ENCODE data around the gene RPA1.
"Not testable (repeated sequence)": the region's sequence is repeated elsewhere in the genome, so short reads cannot be mapped to it uniquely, and the experiment has no call there.

The RPA1 gene

DNA sequence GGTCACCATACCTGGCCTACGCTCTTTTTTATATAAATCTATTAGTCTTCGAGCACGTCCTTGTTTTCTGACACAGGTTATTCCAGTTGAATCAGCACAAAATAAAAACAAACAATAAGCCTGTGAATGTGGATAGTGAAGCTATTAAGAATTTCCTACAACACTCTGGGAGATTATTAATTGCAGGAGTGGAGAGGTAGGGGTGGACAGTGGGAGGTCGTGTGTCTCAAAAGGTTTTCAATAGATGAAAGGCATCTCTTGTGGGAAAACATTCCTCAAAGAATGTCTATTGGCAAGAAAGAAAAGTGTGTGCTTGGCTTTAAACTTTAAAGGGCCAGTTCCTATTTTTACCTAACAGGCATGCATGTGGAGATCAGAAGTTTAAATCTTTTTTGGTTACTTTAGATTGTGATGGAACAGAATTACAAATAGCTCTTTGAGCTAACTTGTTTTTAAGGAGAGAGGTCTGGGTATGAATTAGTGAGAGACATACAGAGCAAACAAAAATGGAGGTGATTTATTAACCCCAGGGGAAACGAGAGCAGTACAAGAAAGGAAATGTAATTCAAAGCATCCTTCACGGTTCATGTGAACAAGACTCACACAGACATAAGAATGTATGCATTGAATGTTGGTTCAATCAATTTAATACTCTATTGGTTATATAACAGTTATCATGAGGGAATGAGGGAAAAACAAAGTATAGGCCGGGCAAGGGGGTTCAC lies 9.1 kb upstream of the RPA1 start:
- DNase-seq = no peak

DNA sequence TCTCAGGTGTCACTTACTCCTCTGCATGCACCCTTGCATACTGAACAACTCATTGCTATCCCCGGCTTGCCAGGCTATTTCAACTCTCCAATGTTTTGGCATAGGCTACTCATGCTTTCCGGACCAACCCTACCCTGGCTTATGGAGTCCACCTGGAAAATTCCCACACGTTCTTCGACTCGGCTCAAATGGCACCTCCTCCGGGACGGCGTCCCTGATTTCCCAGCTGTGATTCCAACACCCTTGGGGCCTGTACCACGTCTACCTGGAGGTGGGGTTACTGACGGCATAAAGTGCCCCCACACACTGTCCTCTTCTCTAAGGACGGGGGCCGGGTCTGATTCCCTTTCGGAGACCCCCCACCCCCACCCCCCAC lies 601 bp upstream of the RPA1 start:
- no peak for DNase-seq

DNA sequence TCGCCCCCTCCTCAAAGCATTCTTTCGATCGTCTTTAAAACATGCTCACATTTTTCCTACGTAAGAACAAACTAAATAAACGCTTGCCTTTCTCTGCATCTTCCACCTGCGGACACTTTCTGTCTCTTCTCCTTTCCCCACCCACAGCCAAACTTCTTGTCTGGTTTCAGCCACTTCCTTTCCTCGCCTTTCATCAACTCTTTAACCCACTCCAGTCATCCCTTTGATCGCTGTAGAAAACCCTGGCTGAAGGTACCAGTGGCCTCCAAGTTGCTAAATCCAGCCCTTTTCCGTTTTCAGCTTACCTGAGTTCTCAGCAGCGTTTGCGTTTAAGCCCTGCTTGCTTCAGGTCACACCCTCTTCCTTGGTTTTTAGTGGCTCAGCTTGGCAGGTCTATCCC lies 483 bp downstream of the RPA1 start:
- DNase-seq = no peak

DNA sequence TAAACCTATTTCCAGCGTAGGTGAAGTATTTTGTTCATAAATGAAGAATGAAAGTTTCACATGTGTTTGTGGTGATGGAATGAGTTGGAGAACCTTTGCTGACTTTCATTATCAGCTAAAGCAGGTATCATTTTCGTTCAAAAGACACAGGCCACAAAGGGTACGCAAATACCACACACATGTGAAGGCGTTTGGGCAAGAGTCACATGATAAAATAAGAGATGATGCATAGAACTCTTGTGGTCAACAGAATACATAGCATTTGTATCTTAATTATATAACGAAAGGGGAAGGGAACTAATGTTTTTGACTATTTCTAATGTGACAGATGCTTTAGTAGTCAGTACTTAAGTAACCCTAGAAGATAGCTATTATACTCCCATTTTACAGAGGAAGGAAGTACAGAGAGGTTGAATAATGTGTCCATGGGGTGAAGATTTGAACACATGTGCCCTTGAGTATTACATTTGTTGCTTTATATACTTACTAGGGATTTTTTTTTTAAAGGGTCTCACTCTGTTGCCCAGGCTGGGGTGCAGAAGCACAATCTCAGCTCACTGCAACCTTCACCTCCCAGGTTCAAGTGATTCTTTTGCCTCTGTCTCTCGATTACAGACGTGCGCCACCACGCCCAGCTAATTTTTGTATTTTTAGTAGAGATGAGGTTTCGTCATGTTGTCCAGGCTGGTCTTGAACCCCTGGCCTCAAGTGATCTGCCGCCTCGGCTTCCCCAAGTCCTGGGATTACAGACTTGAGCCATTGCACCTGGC lies 4.8 kb downstream of the RPA1 start:
- DNase-seq = no peak

DNA sequence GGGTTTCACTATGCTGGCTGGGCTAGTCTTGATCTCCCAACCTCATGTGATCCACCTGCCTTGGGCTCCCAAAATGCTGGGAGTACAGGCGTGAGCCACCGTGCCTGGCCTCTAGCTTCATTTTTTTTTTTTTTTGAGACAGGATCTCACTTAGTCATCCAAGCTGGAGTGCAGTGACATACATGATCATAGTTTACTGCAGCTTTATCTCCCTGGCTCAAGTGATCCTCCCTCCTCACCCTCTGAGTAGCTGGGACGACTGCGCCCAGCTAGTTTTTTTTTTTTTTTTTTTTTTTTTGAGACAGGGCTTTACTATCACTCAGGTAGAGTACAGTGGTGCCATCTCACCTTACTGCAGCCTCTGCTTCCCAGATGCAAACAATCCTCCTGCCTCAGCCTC lies 9.7 kb downstream of the RPA1 start:
- DNase-seq = no peak

DNA sequence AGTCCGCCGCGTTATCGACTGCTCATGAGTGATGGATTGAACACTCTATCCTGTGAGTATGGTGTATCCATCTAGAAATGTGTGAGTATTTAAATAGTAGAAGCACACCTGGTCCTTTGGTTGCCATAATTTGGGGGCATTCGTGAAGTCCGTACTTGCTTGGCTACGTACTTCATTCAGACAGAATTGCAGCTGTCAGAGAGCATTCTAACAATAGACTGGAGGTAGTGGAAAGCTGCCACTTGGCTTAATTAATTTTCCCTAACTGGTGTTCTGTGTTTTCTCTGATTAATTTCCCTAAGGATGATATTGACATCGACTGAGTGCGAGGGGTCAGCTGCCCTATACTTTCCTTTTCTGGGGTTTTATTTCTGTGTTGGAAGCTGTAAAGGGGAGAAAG lies 14.1 kb downstream of the RPA1 start:
- DNase-seq = no peak

DNA sequence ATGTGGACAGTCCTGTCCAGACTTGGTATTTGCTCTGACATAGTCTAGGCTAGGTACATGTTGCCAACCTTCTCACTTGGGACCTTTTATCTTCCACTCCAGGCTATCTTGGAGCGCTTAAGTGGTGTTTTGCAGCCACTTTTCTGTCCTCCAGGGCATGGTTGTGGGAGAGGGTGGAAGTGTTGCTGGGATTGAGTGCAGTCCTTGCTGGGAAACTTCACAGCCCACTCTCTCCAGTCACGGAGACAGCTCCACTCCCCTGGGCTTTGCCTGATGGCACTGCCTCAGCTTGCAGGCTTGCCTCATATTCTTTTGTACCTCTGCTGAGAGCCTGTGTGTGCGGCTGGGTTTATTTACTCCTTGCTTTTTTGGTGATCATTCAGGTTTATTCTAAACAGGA lies 17.4 kb downstream of the RPA1 start:
- no peak for DNase-seq

DNA sequence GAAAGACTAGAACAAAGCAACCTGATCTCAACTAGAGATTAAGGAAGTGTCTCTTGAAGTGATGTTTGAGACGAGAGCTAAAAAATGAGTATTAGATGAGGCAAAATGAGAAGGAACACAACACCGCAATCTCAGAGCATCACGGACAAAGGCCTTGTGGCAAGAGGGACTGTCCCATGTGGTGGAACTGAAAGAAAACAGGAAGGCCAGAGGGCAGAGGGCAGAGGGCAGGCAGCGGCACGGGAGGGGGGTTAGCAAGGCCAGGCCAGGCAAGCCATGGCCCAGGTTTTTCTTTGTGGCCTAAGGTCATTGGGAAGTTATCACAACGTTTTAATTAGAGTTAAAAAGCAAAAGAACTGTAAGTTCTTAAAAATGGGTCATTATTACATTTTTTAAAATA lies 22.5 kb downstream of the RPA1 start:
- DNase-seq = no peak

DNA sequence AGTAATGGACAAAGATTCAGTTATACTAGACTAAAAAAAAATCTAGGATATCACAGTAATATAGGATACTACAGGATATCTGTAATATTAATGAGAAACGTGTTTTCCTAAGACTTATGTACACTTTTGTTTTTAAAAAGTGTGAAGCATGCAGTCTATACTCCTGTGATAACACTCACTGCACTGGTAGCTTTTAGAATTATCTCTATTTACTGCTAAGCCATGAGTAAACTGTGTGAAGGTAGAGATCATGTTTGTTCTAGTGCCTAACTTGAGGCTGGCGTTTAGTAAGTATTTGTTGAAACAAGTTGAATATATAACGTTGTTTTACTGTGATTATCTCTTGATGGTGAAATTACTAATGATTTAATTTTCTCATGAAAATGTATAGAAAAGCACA lies 23.9 kb downstream of the RPA1 start:
- no peak for DNase-seq

DNA sequence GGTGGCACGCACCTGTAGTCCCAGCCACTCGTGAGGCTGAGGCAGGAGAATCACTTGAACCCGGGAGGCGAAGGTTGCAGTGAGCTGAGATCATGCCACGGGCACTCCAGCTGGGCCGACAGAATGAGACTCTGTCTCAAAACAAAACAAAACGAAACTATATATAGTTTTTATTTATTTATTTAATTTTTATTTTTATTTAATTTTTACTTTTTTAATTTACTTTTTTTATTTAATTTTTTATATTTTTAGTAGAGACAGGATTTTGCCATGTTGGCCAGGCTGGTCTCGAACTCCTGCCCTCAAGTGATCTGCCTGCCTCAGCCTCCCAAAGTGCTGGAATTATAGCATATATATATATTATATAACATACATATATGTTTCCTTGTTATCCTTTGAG lies 26.7 kb downstream of the RPA1 start:
- DNase-seq = not testable (repeated sequence)

DNA sequence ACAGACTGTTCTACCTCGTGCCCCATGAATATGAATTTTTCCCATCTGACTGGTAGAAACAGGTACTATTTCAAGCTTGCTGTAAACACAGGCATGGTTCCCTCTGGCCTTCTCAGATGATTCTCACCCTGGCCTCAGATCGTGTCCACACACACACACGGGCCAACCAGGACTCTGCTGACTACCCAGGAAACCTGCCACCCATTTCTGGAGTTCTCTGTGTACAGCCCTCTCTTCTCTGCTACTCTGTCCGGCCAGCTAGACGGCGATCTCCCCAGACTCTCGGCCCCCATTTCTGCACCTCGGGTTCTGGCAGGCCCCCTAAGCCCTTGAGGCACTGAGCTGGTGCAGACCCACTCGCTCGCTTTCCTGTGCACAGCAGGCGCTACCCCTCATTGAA lies 31.2 kb downstream of the RPA1 start:
- DNase-seq = no peak

DNA sequence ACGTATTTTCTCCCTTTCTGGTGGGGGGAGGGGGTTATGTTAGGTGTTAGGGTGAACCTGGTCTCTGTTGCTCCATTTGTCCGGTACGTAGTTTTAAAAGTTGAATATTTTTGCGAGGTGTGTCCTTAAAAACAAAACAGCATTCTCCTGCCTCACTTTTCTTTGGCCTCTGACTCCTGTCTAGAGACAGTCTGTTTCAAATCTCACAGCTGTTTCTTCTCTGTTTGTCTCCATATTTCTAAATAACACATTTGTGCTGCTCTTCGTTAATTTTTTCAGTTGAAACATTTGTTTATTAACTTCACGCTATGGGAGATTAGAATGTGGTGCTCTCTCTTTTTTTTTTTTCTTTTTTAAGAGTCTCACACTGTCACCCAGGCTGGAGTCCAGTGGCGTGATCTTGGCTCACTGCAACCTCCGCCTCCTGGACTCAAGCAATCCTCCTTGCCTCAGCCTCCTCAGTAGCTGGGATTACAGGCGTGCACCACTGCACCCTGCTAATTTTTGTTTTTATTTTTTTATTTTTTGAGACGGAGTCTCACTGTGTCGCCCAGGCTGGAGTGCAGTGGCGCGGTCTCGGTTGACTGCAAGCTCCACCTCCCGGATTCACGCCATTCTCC lies 31.7 kb downstream of the RPA1 start:
- DNase-seq = no peak

DNA sequence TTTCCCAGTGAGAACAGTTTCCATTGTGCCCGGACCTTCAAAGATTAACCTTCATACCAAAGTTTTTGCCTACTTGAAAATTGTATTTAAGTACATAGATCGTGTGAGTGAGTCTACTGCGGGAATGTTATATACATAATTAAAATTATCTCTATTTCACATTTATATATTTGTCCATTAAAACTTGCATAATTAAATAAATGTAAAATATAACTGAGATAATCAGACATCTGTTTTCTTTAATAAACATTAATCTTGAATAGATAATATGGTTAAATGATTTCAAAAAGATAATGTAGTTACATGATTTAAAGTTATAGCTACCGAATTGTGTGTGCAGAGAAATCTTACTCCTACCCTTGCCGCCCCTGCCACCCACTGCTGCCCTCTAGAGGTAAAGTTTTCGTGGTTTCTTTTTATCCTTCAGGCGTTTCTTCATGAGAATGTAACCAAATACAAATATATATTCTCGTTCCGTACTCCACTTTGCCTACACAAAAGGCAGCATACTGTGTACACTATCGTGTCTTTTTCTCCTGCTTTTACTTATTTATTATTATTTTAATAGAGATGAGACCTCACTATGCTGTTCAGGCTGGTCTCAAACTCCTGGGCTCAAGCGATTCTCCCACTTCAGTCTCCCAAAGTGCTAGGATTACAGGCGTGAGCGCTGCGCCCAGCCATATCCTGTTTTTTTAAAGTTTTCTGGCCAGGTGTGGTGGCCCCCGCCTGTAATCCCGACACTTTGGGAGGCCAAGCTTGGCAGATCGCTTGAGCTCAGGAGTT lies 35.6 kb downstream of the RPA1 start:
- DNase-seq = peak in 2 of 4 experiments; percentile 1 to 12

DNA sequence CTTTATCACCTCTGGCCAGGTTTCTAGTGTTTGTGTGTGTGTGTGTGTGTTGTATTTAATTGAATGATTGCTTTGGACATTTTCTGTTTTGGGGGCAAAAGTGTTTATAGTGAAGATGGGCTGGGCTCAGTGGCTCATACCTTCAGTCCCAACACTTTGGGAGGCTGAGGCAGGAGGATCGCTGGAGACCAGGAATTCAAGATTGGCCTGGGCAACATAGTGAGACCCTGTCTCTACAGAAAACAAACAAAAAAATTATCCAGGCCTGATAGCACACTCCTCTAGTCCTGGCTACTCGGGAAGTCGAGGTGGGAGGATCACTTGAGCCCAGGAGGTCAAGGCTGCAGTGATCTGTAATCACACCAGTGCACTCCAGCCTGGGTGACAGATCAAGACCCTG lies 37.5 kb downstream of the RPA1 start:
- DNase-seq = no peak

DNA sequence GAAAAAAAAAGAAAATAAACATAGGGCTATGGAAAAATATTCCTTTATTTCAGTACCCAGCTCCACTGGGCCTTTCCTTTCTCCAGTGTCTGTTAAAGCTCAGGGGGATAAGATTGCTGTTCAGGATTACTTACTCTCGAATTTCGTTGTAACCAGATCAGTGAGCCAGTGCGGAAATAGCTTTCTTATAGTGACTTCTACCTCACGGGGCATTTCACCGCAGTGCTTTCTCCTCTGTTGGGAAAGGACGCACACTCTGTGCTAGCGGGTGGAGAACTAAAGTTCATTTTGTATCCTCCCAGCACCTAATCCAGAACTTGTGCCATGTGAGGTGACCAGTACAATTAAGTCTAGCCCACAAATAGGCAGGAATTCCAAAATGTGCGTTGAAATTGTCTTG lies 38.3 kb downstream of the RPA1 start:
- DNase-seq = no peak

DNA sequence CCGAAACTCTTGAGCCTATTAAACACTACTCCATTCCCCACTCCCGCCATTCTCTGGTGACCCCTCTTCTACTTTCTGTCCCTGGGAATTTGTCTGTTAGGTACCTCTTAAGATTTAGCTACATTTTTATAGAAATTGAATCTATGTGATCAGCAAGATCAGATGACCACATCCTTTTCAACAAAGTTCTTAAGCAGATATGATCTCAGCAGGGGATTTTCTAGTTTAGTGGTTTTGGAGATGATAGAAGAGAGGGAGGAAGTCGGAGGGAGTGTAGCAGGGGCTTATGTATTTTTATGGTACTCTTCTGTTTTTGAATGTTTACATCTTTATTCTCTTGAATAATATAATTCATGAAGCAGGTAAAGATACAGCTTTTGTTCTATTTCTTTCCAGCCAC lies 40.8 kb downstream of the RPA1 start:
- DNase-seq = no peak

DNA sequence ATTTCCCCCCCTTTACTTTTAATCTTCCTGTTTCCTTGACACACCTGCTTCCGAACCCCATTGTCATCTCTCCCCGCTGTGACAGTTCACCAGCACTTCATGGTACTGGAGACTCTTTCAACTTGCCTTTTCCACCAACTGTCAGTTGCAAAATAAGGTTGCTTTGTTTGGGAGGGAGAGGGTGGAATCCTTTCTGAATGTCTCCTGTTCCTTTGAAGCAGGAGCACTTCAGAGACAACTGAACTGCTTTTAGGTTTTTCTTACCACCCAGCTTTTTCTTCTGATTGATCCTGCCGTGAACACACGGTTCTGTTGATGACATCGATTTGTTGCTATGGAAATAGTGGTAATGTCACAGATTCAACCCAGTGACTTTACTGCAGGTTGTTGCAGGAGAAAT lies 42.0 kb downstream of the RPA1 start:
- no peak for DNase-seq

DNA sequence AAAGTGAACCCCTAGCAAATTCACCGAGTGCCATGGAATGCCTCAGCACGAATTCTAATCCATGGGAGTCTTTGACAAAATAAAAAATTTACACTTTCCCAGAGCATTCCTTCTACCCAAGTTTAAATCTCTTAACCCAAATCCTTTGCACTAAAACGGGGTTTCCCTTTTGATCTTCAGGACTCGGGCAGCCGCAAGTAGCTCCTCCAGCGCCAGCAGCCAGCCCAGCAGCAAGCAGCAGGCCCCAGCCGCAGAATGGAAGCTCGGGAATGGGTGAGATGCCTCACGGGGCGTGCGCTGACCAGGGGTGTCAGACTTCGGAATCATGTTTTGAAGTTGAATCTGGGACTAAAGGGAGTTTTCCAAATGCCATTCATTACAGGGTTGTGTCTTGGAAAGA lies 42.4 kb downstream of the RPA1 start:
- no peak for DNase-seq

DNA sequence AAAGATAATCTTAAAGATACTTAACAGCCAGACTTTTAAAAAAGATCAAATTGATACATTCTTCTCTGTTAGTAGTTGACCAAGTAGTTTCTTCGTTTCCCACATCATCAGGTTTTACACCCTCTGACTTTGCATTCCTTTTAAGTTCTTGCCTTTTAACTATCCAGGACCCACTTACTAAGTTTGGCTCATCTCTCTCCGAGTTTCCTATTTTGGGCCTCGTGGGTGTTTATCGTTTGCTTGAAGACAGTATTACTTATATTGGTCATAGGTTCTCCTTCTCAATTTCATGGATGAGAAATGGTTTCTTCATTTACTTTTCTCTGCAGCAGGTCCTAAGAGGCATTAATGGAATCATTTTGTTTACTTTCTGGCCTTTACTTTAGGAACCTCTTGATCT lies 43.2 kb downstream of the RPA1 start:
- DNase-seq = no peak

DNA sequence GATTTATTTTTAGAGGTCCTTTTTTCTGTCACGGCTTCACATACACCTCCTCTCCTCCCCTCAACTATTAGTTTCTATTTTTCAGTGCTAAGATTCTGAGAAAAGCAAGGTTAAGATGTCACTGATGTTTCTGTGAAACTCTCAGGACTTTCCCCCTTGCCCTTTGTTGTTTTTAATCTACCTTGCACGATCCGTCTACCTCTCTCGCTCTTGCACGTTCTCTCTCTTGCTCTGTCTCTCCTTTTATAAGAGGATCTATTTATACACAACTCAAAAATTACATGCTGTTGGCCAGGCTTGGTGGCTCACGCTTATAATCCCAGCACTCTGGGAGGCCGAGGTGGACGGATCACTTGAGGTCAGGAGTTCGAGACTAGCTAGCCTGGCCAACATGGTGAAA lies 43.6 kb downstream of the RPA1 start:
- DNase-seq = no peak

DNA sequence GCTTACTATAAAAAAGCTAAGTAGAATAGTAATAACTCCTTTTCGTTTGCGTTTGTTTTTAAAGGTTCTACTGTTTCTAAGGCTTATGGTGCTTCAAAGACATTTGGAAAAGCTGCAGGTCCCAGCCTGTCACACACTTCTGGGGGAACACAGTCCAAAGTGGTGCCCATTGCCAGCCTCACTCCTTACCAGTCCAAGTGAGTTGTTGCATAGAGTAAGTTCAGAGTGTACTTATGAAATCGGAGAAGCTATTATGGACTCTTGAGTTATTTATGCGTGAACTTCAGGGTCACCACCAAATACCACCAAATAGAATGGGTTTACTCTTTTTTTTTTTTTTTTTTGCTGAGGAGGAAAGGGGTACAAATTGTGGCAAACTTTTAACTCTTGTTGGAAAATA lies 45.8 kb downstream of the RPA1 start:
- DNase-seq = no peak

DNA sequence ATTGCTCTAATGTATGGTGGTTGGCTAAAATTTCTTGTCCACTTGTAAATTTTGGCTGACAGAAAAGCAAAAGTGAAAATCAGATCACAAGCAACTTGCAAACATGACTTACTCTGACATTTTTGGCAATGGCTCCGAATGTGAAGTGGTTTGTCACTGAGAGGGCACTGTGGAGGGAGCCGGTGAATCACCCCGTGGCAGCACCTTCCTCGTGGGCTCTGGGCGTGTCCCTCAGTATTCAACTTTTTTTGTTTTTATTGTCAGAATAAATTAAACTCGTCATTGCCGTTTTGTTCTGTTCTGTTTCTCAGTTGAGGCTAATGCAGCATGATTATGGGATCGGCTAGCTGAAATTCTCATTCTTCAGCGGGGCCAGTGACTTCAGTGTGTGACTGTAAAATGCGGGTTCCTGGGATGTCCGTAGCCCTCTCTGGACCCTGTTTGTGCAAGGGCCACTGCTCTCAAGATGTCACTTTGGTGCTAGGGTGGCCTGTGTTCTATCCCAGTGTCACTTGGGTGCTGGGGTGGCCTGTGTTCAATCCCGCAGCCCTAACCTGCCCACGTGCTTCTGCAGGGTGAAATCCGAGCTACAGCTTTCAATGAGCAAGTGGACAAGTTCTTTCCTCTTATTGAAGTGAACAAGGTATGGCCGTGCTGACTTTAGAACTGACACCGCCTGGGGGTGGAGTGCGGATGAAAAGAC lies 48.8 kb downstream of the RPA1 start:
- DNase-seq = no peak
